ENCODE data around the gene CD22.
"Not testable (repeated sequence)": the region's sequence is repeated elsewhere in the genome, so short reads cannot be mapped to it uniquely, and the experiment has no call there.

Gene CD22

DNA sequence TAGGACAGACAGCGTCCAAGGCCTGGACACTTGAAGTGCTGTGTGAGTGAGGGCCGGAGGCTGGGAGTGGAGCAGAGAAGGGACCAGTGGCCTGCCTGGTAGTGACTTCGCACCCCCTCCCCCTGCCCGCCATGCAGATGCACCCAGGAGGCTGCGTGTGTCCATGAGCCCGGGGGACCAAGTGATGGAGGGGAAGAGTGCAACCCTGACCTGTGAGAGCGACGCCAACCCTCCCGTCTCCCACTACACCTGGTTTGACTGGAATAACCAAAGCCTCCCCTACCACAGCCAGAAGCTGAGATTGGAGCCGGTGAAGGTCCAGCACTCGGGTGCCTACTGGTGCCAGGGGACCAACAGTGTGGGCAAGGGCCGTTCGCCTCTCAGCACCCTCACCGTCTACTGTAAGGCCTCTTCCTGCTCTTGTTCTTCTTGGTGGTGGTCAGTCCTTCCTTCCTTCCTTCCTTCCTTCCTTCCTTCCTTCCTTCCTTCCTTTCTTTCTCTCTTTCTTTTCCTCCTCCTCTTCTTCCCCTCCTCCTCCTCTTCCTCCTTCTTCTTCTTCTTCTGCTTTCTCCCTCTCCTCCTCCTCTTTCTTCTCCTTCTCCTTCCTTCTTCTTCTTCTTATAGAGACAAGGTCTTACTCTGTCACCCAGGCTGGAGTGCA, 12.7 kb downstream of the CD22 start:
- DNase-seq (ENCODE audit: low spot score), result no peak

DNA sequence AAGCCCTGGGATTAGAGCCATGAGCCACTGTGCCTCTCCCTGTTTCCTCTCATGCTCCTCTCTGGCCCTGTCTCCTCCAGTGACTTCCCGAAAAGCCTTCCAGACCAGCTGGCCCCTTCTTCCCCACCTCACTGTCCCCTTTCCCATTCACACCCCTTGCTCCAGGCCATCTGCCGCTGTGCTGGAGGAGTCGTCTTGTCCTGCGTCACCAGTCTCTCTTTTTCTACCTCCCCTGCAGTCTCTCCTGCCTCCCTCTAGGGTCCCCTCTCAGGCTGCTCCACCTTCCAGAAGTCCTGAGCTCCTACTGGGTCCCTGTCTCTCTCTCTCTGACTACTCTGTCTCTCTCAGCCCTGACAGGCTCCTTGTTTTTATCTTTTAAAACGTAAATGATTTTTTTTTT, 13.4 kb downstream of the CD22 start:
- DNase-seq (ENCODE audit: low spot score), result no peak

DNA sequence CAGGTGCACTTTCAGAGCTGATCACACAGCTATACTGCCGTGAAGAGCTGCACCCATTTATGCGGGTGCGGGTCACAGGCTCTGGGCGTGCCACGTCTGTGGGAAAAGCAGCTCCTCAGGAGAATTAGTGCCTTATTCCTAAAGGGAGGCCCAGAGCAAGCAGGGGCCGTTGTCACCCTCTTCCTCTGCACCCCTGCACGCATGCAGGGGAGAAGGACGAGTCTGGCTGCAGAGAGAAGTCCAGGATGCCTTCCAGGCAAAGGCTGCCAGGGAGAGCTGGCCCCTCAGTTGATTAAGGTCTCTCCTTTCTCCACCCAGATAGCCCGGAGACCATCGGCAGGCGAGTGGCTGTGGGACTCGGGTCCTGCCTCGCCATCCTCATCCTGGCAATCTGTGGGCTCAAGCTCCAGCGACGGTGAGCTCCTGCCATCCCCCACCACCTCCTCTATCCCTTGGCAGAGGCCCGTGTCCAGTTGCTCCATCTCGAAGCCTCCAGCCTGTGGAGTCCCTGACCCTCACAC, 15.6 kb downstream of the CD22 start:
- DNase-seq (ENCODE audit: low spot score), result no peak

DNA sequence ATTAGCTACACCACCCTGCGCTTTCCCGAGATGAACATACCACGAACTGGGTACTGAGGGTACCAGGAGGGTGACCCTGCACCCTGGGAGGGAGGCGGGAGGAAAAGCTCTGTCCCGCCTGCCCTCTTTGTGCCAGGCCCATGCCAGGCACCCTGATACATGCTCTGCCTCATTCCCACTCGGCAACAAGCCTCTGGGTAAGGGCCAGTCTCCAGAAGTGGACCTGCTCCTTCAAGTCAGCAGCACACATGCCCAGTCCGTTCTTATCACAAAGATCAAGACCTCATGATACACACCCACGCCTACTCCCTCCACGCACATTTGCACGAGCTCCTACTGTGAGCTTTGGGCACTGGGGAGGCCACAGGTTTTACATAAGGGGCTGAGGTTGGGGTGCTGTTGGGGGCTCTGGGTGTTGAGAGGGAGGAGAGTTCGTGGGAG, 16.7 kb downstream of the CD22 start:
- DNase-seq (ENCODE audit: low spot score), result no peak

DNA sequence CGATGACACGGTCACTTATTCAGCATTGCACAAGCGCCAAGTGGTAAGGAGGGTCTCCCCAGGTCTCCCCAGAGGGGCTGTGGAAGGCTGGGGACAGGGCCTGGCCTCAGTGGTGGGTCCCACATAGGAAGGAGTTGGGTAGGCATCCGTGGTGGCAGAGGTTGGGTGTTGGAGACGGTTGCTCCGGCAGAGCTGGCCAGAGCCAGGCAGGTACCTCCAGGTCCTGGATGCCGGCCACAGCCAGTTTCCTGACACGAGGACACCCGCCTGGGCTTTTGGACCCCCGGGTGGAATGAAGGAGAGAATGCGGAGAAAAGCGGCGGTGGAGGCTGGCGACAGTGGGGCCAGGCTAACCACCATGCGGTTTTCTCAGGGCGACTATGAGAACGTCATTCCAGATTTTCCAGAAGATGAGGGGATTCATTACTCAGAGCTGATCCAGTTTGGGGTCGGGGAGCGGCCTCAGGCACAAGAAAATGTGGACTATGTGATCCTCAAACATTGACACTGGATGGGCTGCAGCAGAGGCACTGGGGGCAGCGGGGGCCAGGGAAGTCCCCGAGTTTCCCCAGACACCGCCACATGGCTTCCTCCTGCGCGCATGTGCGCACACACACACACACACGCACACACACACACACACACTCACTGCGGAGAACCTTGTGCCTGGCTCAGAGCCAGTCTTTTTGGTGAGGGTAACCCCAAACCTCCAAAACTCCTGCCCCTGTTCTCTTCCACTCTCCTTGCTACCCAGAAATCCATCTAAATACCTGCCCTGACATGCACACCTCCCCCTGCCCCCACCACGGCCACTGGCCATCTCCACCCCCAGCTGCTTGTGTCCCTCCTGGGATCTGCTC, 17.4 kb downstream of the CD22 start:
- DNase-seq (ENCODE audit: low spot score), result no peak

DNA sequence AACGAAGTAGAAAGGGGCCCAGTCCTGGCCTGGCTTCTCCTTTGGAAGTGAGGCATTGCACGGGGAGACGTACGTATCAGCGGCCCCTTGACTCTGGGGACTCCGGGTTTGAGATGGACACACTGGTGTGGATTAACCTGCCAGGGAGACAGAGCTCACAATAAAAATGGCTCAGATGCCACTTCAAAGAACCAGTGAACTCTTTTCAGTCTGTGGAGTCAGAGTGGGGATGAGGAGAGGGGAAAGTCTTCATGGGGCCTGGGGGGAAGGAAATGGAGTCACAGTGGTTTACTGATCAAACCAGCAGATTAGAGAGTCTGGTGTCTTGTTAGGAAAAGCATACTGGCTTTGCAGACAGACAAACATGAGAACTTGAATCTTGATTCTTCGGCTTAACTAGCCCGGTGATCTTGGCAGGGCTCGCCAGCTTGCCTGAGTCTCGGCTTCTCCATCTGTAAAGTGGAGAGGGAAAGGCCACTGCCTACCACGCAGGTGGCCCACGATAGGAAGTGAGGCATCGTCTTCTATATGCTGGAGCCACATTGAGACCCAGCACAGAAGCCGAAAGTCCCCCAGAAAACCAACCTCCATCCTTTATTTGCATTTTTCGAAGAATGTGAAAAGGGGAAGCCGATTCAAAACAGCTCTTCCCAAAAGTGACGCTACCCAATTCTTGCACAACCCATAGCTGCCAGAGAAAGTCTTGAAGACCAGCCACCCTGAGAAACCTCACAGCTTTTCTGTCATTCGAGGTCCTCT, 18.4 kb downstream of the CD22 start, which contains the start of gene FFAR1:
FFAR1 (plus strand) TSS at position 732 of the 759 bp plus-strand sequence. CDS start 3,650 bp downstream, outside the sequence.
- peak; percentile 79 for DNase-seq (ENCODE audit: low spot score)

DNA sequence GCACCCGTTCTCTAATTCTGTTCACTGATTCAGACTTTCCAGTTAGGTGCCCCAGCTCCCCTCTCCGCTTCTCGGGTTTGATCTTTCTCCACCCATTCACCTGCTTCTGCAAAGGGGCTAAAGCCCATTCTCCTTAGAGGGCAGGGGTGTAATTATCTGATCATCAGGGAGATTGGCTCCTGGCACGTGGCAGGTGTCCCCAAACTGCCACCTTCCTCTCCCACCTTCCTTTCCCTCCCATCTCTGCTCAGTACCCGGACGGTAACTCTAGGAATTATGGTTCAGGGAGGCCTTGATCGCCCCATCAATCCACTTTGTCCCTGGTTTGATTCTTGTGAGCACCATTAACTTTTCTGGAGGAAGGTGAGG, 18.9 kb downstream of the CD22 start:
- no peak for DNase-seq (ENCODE audit: low spot score)

DNA sequence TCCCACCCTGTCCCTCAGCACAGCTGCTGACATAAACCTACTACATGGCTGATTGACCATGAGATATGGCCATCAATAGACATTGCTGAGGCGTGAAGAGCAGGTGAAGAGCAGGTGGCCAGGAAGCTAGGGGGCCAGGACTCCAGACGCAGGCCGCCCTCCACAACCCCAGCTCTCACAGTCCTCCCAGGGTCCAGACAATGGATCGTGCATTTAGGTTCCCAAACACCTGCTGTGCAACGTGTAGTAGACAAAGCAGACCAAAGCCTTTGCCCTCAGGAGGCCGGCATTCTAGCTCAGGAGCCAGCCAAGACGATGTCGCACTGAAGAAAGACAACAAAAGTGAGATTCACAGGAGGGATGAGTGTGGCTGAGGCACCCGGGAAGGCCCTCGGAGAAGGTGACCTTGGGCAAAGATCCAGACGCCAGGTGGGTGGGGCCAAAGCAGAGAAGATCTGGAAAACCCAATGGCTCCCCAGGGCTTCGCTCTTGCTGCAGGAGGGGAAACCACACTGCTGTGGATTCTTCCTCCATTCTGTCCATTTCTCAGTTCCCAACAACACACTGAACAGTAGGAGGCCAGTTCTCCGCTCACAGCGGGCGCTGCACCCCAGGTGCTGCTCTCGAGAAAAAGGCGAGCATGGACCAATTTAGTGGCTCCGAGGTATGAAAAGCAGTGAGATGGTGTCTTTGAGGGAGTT, 20.1 kb downstream of the CD22 start:
- peak; percentile 61 for DNase-seq (ENCODE audit: low spot score)

DNA sequence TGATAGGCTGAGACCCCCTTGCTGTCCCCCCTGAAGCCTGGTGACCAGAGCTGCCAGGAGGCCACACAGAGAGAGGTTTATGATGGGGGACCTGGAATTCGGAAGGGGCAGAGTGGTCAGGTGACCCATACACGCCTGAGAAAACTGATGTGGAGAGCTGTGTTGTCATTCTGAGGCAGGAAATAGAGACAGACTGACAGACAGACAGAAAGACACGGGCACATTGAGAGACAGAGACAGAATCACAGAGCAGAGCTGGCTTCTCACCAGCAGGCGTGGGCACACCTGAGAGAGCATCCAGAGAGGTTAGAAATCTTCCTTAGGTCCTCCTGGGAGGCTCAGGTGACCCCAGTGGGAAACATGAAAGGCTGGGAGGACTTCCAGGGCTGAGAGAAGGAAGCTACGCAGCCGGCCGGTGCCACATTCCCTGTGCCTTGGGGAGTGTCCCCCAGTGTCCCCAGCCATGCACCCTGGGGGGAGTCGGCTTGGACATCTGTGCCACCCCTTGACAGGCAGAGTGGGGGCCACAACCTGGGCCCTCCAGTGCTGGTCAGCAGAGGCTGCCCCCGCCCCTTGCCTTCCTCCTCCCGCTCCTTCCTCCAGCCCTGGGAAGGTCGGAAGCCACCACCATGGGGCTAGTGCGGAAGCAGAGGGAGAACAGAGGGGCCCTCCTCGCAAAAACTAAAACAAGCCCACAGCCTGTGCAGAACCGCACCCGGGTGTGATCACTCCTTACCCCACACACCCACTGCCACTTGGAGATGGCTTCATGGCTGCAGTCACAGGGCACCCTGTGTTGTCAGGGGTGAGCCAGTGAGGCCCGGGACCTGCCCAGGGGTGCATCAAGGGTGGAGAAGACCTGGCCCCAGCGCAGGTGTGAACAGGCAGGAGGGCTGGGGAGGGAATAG, 20.9 kb downstream of the CD22 start:
- DNase-seq (ENCODE audit: low spot score), result no peak

DNA sequence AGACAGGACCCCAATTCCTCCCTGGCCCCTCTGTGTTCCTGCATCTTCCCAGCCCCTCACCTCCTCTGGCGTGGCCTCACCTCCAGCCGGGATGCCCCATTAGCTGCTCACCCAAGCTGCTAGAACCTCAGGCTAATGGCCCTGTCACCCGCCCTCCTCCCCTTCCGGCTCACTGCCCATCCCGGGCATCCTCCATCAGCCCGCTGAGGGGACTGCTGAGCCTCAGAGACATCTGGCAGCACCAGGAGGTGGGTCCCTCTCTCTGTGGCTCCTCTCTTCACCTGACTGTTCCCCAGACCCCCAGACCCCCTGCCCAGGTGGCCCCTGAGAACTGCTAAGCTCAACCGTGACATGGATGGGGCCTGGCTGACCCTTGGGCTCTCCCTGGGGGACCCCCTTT, 21.6 kb downstream of the CD22 start:
- DNase-seq (ENCODE audit: low spot score), result peak; percentile 18

DNA sequence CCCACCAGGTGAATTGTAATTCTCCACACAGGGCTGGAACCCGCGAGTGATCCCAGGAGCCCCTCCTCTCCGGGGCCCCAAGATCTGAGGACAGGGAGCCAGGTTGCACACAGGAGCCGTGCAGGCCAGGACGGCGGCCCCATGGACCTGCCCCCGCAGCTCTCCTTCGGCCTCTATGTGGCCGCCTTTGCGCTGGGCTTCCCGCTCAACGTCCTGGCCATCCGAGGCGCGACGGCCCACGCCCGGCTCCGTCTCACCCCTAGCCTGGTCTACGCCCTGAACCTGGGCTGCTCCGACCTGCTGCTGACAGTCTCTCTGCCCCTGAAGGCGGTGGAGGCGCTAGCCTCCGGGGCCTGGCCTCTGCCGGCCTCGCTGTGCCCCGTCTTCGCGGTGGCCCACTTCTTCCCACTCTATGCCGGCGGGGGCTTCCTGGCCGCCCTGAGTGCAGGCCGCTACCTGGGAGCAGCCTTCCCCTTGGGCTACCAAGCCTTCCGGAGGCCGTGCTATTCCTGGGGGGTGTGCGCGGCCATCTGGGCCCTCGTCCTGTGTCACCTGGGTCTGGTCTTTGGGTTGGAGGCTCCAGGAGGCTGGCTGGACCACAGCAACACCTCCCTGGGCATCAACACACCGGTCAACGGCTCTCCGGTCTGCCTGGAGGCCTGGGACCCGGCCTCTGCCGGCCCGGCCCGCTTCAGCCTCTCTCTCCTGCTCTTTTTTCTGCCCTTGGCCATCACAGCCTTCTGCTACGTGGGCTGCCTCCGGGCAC, 22.6 kb downstream of the CD22 start:
- no peak for DNase-seq (ENCODE audit: low spot score)

DNA sequence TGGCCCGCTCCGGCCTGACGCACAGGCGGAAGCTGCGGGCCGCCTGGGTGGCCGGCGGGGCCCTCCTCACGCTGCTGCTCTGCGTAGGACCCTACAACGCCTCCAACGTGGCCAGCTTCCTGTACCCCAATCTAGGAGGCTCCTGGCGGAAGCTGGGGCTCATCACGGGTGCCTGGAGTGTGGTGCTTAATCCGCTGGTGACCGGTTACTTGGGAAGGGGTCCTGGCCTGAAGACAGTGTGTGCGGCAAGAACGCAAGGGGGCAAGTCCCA, 23.1 kb downstream of the CD22 start:
- DNase-seq (ENCODE audit: low spot score), result no peak

DNA sequence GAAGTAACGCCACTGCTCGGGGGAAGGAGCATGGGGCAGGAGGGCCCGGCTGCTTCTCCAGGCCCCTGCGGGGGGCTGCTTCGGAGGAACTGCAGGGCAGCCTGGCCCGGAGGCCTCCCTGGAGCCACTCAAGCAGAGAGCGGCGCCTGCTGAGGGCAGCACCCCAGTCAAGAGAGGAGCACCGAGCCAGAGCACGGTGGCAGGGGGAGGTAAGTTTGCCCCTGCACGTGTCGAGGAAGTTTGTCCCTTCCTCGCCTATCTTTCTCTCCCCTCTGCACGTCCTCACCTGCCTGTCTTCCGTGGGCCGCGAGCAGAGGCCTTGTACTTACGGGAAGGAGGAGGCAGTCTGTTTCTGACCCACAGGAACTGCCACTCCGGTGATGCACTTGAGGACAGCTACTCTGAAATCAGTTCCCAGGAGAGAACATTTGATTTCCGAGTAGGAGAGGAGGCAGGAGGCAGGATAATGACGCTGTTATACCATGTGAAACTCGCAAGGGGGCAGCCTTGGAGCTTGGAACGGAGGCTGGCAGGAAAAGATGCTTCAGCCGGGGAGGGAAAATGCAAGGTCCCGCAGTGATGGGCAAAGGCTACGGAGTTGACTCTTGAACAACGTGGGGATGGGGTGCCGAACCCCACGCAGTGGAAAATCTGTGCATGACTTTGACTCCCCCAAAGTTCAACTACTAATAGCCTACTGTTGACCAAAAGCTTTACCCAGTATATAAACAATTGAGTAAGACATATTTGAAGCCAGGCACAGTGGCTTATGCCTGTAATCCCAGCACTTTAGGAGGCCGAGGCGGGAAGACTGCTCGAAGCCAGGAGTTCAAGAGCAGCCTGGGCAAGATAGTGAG, 23.7 kb downstream of the CD22 start:
- DNase-seq (ENCODE audit: low spot score), result peak; percentile 81

DNA sequence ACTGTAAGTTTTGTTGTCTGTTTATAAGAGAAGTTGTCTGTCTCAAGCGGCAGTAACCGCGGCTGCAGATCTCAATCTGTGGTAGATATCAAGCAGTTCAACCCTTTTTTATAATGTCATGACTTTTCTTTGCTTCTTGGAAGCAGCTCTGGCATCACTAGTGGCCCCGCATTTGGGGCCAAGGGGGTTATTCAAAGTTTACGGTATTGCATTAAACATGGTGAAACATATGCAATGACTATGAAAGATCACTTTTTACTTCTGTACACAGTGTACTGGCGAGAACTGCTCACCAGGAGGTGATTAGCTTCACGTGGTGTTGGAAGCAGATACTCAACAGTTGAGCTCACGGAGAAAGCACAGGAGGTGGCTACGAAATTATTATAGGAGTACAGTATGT, 24.6 kb downstream of the CD22 start:
- DNase-seq (ENCODE audit: low spot score), result no peak

DNA sequence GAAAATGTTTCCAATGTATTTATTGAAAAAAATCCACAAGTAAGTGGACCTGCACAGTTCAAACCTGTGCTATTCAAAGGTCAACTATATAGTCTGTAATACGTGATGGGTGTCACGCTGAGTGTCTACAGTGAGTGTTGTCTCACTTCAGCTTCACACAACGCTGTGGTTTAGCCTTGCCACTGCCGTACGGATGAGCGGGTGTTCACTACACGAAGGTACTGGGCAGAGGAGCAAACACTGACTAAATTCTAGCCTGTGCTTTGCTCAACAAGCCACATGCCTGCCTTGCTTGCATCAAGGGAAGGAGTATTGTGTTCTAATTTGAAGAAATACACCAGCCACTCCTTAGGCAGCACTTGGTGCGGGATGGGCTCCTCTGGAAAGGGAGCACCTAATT, 25.9 kb downstream of the CD22 start:
- no peak for DNase-seq (ENCODE audit: low spot score)

DNA sequence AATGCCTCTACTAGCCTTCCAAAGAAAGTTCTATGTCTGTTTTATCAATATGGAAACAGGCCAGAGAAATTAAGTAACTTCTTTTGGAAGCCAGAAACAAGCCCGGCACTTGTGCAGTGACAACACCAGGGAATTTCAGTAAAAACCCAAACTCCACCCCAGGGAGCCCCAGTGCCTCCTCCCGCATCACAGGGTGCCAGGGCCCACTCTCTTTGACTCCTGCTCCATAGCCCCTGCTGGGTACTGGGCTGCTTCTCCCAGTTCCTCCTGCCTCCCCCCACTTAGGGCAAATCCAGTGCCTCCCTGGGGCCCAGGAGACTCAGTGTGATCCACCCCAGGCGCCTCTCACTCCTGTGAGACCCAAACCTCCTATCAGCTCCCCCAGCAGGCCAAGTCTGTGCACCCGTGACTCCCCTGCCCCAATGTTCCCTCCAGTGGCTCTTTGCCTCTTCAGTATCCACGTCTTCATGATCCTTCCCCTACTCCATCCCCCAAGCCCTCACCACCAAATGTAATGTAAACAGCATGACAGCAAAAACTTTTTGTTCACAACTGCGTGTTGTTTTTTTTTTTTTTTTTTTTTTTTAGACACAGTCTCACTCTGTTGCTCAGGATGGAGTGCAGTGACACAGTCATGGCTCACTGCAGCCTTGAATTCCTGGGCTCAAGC, 26.9 kb downstream of the CD22 start:
- DNase-seq (ENCODE audit: low spot score), result no peak

DNA sequence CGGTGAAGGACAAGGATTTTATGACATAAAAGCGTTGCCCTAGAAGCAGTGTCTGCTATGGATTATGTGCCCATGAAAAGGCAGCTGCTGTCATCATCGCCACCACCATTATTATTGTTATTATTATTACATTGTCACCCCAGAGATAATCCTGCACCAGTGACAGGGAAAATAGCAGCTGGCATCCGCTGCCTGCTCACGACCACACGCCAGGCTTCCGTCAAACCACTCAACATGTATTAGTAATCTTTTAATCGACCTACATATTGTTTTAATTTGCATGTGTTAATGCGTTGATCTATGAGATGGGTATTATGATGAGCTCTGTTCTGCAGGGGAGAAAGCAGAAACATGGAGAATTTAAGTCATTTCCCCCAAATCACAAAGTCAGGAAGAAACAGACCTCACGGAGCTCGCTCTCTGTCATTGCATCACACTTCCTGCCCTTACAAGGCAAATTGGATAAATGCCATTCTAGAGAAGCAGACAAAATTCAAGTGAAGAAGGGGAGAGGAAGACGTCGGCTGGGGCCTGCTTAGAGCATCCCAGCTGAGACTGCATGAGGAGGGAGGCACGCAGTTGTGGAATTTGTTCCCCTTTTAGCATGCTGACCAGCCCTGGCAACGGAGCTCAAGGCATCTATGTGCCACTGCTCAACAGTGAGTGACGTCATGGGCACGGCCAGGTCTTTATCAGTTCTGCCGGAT, 29.0 kb downstream of the CD22 start, which contains the start of gene FFAR3:
FFAR3 (plus strand) TSS at position 594 of the 707 bp plus-strand sequence. CDS start 431 bp downstream, outside the sequence.
- no peak for DNase-seq (ENCODE audit: low spot score)

DNA sequence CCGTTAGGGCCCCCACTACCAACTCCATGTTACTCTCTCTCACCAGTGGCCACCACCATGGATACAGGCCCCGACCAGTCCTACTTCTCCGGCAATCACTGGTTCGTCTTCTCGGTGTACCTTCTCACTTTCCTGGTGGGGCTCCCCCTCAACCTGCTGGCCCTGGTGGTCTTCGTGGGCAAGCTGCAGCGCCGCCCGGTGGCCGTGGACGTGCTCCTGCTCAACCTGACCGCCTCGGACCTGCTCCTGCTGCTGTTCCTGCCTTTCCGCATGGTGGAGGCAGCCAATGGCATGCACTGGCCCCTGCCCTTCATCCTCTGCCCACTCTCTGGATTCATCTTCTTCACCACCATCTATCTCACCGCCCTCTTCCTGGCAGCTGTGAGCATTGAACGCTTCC, 29.8 kb downstream of the CD22 start:
- not testable (repeated sequence) for DNase-seq (ENCODE audit: low spot score)
